ENCODE measurements around the gene ZDHHC22.

The ZDHHC22 gene

DNA sequence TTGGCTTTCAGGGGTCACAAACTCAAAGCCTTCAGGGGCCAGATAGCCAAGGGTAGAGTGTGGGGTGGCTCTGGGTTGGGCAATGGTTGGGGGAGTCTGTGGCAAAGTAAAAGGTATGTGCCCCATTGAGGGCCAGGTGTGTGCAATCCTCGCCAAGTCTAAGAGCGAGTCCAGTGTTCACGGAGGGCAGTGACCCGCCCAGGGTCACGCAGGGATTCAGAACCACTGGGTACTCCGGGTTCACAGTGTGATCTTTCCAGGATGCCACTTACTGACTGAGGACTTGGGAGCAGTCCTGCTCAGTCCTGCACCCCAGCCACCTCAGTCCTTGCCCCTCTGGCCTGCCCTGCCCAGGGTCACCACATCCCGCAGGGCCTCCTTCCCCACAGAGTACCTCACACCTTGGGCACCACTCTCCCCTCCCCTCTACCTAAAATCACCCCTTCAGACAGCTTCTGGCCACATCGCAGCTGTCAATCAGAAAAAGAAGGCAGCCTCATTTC lies 15.7 kb downstream of the ZDHHC22 start:
- no peak for FAIRE-seq

DNA sequence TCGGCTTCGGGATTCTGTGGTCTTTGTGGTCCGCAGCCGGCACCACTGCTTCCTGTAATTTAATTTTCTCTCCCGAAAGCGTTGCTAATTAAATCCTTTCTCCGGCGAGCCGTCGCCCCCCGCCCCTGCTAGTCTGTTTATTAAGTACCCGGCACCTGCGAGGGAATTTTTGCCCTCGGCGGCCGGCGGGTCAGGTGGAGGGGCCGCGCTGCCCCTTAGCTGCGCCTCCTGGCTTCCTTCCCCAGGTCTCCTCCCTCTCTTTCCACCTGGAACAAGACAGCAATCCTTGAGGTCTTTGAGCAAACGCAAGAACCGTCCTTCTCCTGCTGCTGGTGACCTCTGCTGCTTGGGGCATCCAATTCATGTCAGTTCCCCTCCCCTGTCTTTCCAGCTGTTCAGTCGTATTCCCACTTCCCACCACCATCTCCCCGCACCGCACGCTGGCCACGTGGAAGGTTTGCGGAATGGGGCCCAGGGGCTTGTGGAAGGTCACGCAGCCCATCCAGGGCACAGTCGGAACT lies 16.2 kb downstream of the ZDHHC22 start:
- no peak for FAIRE-seq

DNA sequence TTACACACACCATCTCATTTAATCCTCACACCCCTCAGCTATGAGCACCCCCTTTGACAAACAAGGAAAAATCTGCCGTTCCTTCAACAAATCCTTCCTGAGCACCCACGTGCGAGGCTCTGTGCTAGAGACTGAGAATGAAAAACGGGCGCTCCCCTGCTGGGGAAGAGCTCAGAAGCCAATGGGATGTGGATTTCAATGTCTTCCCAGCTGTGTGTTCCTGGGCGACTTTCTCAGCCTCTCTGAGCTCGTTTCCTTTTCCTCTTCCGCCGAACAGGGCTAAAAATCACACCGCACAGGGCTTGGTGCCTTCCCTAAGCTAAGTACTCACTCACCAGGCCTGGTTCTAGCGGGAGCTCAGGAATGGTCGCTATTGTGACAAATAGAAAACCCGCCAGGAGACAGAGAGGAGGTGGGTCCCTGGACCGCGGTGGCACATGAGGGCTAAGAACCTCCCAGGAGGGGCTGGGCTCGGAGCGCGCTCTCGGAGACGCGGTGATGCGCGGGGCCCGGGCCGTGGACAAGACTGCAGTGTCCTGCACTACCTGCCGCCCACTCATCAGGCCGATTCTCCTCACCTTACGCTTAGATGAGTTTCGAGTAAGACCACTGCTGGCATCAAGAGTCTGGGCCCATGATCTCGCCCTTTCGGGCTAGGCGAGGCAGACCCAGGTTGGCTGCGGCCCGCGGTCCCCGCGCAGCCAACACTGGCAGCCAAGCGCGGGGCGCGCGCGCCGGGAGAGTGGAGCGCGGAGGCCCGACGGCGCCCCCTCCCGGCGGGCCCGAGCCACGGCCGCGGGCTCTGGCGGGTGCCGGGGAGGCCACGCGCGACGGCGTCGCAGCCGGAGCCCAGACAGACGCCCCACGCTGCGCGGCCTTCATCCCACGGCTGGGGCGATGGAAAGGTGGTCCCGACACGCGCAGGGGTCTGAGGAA lies 17.0 kb downstream of the ZDHHC22 start:
- no peak for FAIRE-seq

DNA sequence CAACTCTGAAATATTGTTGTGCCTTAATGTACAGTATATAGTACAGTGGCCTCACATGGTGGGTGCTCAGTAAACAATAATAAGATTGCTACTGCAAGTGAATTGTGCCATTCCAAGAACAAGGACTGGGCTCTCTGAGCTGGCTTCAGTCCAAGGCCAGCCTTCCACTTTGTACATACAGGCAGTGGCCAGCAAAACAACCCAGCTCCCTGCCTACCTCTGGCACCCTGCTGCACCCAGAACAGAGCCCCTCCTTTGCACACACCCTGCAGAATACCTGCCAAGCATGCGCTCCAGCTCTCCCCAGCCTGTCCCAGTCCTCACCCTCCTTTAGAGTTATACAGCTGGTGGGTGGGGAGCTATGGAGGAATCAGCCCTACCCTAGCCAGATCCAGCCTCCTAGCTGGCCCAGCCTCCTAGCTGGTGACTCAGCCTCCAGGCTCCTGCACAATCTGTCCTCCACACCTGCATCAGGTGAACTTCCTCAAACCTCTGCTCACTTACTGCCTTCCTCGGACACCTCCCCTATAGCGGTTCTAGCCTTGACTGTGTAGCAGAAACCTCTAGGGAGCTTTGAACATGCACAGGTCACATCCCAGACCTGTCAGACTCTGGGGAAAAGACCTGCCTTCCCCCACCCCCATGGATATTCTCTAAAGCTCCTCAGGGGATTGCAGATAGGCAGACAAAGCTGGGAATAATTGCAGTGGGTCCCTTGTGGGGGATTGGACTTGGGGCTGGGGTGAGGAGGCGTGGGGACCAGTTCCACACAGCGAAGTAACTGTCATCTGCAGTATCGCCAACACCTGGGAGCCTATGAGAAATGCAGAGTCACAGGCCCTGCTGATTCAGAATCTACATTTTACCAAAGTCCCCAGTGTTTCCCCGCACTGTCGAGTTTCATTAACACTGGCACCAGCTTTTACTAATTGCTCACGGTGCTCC lies 17.9 kb downstream of the ZDHHC22 start:
- no peak for FAIRE-seq

DNA sequence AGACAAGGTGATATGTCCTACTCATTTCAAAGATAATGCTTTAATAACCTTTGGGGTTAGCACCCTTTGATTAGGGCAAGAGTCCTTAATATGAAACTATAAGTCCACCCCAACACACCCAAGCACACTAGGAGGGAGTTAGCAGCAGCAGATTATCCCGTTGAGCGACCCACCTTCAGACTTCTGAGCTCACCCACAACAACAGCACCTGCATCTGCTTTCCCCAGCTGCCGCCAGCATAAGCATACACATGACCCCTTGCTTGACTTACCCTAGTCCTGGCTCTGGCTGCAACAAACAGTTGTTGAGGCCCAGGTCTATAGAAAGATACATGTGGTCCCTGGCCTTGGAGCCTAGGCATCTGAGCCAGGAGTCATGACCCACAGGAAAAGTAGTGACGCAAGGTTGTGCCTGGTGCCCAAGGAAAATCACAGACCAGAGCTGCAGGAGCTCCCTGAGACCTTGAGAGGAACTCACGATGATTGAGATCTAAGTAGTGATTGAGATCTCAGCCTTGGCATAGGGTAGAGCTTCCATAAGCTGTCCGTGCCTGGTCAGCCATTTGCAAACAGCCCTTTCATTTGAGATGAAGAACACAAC lies 19.0 kb downstream of the ZDHHC22 start:
- FAIRE-seq, result no peak

DNA sequence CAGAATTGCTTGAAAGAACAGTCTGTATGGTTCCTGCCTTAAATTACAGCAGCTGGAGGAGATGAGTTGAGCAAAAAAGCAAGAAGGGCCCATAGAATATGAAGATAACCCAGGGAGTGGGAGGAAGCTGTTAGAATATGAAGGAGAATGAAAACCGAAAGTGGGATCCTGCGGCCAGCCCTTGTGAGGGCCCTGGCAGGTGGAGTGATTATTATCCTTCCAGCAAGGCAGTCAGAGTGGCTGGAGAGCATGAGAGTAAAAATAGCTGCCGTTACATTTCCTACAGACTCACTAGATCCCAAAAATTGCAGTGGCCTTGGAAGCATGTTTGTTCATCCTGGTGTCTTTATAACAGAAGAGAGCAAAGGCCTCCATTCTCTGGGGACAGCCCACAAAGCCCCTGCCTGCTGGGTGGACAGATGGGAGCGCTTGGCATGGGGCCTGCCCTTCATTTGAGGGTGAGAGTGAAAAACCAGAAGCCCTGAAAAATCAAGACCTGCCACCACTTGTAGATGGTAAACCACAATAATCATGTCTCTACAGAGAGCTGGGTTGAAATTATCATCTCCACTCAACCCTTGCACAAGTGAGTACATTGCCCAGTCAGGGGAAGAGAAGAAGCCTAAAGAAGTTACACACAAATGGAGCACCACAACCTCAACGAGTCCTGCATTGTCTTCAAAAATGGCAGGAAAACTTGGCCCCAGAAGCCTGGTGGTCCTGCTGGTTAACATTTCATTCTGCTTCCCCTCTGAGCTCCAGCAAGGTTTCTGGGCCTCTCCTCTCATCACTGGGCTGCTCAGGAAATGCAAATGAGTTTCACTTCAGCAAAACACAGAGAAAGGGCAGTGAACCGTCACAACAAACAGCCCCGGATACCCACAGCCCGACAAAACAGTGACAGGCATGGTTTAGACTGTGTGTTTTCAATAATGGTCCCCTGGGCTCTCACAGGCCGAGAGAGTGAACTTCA lies 20.5 kb downstream of the ZDHHC22 start:
- no peak for FAIRE-seq

DNA sequence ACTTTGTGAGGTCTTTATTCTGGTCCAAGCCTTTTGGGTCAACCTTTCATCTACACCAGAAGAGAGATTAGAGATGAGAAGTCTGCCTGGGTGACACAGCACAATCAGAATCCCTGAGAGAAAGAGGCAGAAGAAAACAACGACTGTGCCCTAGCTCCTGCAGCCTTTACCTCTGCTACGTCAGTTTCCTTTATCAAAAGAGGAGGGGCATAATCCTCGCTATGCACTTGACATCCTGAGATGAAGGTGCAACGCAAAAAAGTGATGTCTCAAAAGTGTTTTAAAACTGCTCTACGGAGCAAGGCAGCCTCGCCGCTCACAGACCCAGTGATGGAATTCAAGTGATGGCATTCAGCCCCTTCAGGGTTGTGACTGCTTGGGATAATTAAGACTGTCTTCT lies 21.7 kb downstream of the ZDHHC22 start:
- FAIRE-seq, result no peak

DNA sequence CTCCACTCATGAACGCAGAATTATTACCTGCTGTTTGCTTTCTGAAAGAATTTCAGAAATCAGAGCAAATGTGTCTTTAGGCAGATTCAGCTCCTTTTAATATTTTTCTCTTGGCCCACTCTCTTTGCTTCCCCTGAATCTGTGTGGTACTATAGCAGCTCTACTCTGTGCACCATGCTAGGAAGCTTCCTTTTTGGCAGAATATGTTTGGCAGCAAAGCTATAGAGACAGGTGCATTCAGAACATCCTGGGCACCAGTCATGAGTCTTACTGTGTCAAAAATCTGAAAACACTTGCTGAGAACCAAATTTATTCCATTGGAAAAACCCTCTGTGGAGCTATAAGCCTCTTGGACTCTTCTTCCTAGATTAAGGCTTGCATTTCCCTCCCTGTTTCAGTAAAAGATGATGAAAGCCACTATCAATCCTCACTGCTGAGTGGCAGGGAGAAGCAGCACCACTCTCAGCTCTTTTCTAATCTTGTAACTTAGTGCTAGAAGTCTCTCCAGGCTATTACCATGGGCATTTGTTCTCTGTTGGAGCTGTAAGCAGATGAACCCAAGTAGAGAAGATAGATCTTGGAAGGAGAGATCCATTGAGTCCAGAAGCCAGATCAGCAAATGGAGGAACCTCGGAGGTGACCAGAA lies 25.3 kb downstream of the ZDHHC22 start:
- no peak for FAIRE-seq

DNA sequence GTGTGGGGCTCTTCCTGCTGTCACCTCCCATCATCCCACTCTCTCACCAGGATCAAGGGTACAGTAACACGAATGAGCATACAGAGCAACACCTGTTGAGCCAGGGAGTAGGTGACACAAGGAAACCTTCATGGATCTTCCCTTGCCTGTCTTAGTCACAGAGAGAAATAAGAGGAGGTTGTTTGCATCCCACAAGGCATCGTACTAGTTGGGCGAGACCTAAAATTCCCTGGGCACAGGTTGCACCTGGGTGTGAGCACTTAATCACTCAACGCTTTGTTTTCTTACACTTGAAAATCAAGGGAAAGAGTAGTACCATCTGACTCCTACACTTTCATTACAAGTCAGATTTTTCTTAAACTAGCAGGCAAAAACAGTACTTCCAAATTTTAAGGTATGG lies 27.0 kb downstream of the ZDHHC22 start:
- no peak for FAIRE-seq

DNA sequence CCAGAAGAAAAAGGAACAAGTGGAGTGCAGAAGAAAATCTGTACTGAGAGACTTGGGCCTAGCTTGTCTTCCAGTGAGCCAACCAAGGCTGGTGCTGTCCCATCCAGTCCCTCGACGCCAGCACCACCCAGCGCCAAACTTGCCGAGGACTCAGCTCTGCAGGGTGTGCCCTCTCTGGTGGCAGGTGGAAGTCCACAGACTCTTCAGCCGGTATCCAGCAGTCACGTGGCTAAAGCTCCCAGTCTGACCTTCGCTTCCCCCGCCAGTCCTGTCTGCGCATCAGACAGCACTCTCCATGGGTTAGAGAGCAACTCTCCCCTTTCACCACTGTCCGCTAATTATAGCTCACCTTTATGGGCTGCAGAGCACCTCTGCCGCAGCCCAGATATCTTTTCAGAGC lies 27.9 kb downstream of the ZDHHC22 start:
- no peak for FAIRE-seq

DNA sequence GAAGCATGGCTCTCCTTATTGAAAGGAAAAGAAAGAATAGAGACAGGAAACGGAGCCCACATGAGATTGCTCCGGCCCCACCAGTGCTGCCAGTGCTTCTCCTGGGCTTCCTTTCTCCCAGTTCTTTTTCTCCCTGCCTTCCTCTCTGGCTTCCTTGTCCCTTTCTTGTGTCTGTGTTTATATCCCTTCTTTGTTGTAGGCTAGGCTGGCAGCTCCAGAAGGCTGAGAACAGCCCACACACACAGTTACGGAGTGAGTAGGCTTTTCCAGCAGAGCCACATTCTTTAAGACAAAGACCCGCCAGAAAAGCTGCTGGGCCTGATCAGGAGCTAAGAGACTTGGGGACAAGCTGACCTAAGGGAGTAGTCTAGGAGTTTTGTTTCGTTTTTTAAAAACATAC lies 30.6 kb downstream of the ZDHHC22 start:
- FAIRE-seq, result no peak

DNA sequence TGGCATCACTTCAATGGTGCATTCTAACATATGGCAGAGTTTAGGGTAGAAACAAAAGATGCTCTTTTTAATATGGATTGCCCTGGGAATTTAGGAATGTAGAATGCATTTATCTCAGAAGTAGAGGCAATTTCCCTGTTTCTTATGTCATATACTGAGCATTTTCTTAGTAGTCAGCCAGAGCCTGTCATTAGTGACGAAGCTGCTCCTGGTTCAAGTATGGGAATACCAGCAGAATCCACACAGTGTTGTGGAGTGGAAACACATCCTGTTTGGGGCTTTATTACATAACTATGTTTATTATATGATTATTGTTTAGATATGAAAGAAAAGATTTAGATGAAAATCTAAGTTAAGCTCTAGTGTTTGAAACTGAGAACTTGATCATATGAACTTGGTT lies 31.3 kb downstream of the ZDHHC22 start:
- no peak for FAIRE-seq

DNA sequence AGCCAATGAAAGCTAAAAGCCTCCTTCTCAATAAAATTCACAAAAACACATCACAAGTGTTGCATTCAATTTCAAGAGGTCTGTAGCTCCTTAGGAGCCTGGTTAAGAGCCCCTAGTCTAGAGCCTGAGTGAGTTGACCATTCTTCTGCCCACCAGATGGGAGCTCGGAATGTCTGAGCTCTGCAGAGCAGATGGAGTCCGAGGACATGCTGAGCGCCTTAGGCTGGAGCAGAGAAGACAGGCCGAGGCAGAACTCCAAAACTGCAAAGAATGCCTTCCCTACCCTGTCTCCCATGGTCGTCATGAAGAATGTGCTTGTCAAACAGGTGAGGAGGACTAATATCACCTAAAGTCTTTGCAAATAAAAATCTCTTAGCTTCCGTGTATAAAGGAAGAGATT lies 31.9 kb downstream of the ZDHHC22 start:
- no peak for FAIRE-seq

DNA sequence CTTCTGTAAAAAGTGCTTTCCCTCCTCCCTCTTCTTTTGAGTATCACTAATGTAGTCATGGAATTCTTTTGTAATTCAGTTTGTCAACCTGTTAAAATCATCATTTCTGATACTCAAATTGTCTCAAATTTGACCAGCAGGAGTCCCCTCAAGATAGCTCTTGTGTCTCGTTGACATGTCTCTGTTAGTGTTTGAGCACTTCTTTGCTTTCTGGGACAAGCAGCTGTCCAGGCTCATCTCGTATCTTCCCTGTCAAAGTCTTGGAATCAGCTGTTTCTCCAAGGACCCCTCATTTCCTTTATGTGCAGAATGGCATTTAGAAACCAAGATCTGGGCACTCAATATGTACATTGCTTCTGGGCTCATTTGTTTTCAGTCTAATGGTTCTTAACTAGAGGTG lies 32.8 kb downstream of the ZDHHC22 start:
- no peak for FAIRE-seq

DNA sequence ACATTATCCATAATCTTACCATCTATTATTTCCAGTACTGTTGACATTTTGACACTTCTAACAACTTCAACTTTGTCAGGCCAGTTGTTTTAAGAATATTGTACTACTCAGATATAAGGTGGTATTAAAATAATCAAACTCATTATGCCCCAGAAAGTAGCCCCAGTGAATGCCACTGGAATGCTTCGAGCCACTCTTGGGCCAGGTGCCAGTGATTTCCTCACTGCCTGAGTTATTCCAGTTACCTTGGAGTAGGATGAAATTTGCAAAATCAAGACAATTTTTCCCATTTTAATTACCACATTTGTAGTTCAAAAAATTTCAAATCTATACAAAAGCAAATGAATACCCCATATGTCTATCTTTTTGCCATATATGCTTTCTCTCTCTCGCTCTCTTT lies 34.4 kb downstream of the ZDHHC22 start:
- no peak for FAIRE-seq

DNA sequence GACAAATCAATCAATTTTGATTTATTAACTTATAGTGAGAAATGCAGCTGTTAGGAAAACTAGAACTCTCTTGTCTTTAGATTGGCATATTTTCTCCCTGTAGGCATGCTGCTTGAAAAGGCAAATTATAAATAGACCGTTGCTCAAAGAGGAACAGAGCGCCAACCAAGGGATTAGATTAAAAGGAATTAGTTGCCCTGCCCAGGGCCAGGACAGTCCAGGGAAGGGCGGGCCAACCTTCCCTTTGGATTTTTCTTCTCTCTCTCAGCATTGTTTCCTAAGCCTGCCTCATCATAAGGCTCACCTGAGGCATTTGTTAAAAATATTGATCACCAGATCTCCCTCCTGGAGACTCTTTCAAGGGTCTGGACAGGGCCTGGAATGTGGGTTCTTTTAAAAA lies 34.9 kb downstream of the ZDHHC22 start:
- FAIRE-seq, result no peak

DNA sequence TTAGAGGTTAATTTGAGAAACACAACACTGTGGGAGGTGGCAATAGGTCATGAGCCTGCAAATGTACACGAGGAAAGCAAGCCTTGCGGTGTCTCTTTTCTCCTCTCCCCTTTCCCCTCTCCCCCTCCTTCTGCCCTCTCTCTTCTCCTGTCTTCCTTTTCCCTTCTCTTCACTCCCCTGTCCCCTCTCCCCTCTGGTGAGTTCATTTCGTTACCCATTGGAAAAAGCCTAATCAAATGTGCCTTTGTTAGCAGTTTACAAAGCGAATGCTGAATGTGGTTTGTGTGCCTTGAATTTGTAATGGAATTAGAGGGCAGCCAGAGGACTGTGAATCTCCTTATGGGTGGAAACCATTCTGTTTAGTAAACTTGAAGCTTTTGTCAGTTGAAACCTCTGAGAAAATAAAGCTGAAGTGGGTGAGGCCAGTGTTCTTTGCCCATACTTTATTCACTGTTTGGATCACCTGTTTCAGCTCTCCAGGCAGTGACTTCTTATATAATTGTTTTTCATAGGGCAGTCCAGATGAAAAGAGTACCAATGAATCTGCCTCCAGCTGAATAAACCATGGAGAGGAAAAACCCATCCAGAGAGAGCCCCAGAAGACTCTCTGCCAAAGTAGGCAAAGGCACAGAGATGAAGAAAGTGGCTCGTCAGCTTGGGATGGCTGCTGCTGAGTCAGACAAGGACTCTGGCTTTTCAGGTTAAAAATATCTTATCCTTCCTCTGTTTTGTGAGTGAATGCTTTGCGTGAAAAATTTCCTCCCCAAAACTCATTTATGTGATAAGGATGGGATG lies 36.2 kb downstream of the ZDHHC22 start:
- no peak for FAIRE-seq

DNA sequence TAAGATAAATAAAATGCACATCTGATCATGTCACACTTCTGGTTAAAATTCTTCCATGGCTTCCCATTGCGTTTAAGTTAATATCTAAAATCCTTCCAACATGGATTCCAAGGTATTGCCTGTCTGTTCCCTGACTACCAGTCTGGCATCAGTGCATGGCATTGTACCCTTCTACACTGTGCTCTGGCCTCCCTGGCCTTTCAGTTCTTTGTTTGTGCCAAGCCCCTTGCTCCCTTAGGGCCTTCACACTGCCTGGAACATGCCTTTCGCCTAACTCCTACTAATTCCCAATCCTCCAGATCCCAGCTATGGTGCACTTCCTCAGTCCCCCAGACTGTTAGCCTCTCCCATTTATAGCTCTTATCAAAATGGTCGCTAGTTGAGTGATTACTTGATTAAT lies 37.2 kb downstream of the ZDHHC22 start:
- no peak for FAIRE-seq

DNA sequence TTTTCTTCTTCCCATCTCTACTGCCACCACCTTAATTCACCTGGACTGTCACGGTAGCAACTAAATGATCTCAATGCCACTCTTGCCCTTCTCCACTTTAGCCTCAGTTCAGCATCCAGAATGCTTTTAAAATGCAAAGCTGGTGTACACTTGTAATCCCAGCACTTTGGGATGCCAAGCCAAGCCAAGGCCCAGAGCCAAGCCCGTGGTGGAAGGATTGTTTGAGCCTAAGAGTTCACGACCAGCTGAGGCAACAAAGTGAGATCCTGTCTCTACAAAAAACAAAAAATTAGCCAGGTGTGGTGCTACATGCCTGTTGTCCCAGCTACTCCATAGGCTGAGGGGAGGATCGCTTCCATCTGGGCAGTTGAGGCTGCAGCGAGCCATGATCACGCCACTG lies 37.6 kb downstream of the ZDHHC22 start:
- FAIRE-seq, result no peak

DNA sequence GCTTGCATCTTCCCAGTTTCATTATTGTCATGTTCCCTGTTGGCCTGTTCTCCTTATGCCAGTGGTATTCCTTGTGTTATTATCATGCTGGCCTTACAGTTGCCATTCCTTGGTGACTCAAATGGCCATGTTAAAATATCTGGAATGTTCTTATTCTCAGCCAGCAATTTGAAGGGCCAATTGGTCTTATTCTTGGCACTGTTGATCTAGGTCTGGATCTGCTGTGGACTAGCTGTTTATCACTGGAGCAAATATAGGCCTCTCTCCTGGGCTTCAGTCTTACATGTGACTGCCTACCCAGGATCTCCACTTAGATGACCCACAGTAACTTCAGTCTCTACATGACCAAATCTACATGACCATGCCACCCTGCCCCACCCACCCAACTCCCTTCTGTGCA lies 38.1 kb downstream of the ZDHHC22 start:
- no peak for FAIRE-seq

Data from G401.6 (cell line).